Effector memory CD4-positive, alpha-beta T cell (primary cell): ENCODE data around the gene LTB4R.
A peak's percentile ranks its signal among the peaks of the same experiment; 100 is the strongest.

ENCODE experiments used
- DNase-seq, 3 donors: peaks; one replicate each; pipeline ENCODE4 v3.0.0-alpha.2; 2020
- H3K27ac ChIP-seq: 2 replicates; pipeline ENCODE4 v1.7.0; 2013; ENCODE audit warnings: mild to moderate bottlenecking, low read length, moderate library complexity; ENCODE audit not compliant: insufficient read depth, poor library complexity, severe bottlenecking
- H3K27me3 ChIP-seq: replicated peaks from 2 replicates; pipeline ENCODE4 v1.7.0; 2013; ENCODE audit warnings: mild to moderate bottlenecking, low read length; ENCODE audit not compliant: insufficient read depth, control insufficient read depth, poor library complexity, severe bottlenecking
- H3K36me3 ChIP-seq: 2 replicates; pipeline ENCODE4 v1.7.0; 2013; ENCODE audit warnings: mild to moderate bottlenecking, low read length, moderate library complexity; ENCODE audit not compliant: control insufficient read depth, insufficient read depth
- H3K4me1 ChIP-seq: 2 replicates; pipeline ENCODE4 v1.7.0; 2013; ENCODE audit warnings: low read length, mild to moderate bottlenecking; ENCODE audit not compliant: control insufficient read depth, insufficient read depth, poor library complexity, severe bottlenecking
- H3K4me3 ChIP-seq: 2 replicates; pipeline ENCODE4 v1.7.0; 2013; ENCODE audit warnings: low read length, low read depth, mild to moderate bottlenecking; ENCODE audit not compliant: insufficient read depth, poor library complexity, severe bottlenecking
- H3K9me3 ChIP-seq: 2 replicates; pipeline ENCODE4 v1.7.0; 2013; ENCODE audit warnings: mild to moderate bottlenecking, low read length, moderate library complexity; ENCODE audit not compliant: control insufficient read depth

LTB4R gene

DNA sequence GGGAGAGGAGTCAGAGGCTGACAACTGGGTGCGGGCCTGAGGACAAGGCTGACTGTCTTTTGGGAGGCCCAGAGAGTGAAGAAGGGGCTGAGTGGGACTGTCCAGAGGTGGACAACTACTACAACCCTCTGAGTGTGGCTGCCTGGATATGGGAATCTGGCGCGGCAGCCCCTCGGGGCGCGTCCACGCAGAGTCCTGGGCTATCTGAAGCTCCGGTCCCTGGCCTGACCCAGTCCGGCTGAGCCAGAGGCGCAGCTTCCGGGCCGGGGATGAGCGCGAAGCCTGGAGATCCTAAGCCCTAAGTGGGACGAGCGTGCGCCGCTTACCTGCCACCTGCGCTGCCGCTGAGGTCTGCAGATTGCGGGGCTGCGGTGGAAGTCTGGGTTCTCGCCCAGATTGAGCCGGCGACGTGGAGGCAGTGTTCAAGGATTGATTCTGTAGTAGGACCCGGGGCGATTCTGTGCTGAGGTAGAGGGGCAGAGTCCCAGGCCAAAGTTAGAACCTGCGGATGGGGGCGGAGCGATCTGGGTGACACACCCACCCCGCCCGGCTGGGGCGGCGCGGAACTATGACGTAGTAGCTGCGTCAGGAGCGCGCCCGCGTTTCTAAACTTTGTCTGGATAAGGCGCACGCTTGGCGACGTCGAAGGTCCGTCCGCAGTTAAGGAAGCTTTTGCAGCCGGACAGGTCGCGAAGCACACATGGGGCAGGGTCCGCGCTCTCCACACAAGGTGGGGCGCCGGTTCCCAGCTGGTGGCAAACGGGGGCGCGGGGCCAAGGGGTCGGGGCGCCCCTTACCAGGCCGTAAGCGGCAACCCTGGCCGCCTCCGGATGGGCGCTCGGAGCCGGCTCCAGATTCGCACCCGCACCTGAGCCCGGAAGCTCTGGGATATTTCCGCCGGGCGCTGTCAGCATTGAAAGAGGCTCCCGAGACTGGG, 11.8 kb upstream of the LTB4R start, which contains the start of the genes DHRS1 and NOP9:
TSS of gene DHRS1 (minus strand) at position 526 of the 937 bp plus-strand sequence. CDS start 674 bp downstream, outside the sequence.
TSS of gene NOP9 (plus strand) at position 596 of the 937 bp plus-strand sequence. CDS start at position 701, 105 bp downstream.
- Histone ChIP-seq H3K4me3 (peak within 1 kb of the TSS; percentile 69), H3K9me3 (no peaks in the 10 kb centered on the region), H3K36me3 (peaks cover 46% of the 10 kb centered on the region), H3K27me3 (no peaks in the 10 kb centered on the region), H3K27ac (peak within 1 kb of the TSS; percentile 86), H3K4me1 (peaks cover 24% of the 10 kb centered on the region)
- DNase-seq: peak; percentile 86 to 88 (median 87)

GRCh38 chr14:24300326-24300980, 10.8 kb upstream of the LTB4R start:
- Histone ChIP-seq H3K4me3 (peak overlapping the region; percentile 69), H3K27ac (peak overlapping the region; percentile 86), H3K9me3 (no peaks in the 10 kb centered on the region), H3K36me3 (peaks cover 49% of the 10 kb centered on the region), H3K27me3 (no peaks in the 10 kb centered on the region), H3K4me1 (peaks cover 24% of the 10 kb centered on the region)
- DNase-seq: no peak

DNA sequence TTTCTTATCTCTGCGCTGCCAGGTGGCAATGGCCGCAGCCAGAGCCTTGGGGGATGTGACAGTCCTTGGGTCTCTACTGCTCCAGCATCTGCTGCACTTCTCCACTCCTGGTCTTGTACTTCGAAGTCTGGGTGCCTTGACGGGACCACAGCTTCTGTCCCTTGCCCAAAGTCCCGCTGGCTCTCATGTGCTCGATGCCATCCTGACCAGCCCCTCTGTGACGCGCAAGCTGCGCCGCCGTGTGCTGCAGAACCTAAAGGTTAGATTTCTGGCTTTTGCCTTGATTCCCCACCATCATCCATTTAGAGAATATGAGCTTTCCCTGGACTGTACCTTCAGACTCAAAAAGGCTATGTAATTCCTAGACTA, 7.3 kb upstream of the LTB4R start:
- no peak overlapping the region for H3K27ac ChIP-seq
- H3K4me3 ChIP-seq: no peak overlapping the region
- H3K36me3 ChIP-seq: peaks cover 60% of the 10 kb centered on the region
- no peaks in the 10 kb centered on the region for H3K27me3 ChIP-seq
- no peaks in the 10 kb centered on the region for H3K9me3 ChIP-seq
- DNase-seq: no peak
- H3K4me1 ChIP-seq: peaks cover 16% of the 10 kb centered on the region

GRCh38 chr14:24307156-24307574, 4.1 kb upstream of the LTB4R start:
- no peaks in the 10 kb centered on the region for H3K27me3 ChIP-seq
- H3K36me3 ChIP-seq: peaks cover 55% of the 10 kb centered on the region
- peaks cover 29% of the 10 kb centered on the region for H3K4me1 ChIP-seq
- H3K4me3 ChIP-seq: no peak overlapping the region
- no peak overlapping the region for H3K27ac ChIP-seq
- DNase-seq: no peak
- H3K9me3 ChIP-seq: no peaks in the 10 kb centered on the region

GRCh38 chr14:24307575-24308341, 3.5 kb upstream of the LTB4R start, which contains the start of gene CIDEB:
Gene CIDEB, minus strand, starts transcription at chr14:24307977. Its CDS starts 119 bp downstream, at chr14:24307858.
- Histone ChIP-seq H3K27me3 (no peaks in the 10 kb centered on the region), H3K4me1 (peaks cover 35% of the 10 kb centered on the region), H3K36me3 (peaks cover 49% of the 10 kb centered on the region), H3K9me3 (no peaks in the 10 kb centered on the region), H3K27ac (peak within 1 kb of the TSS; percentile 25), H3K4me3 (no peak within 1 kb of the TSS)
- peak in 2 of 3 donors; percentile 31 to 52 for DNase-seq

DNA sequence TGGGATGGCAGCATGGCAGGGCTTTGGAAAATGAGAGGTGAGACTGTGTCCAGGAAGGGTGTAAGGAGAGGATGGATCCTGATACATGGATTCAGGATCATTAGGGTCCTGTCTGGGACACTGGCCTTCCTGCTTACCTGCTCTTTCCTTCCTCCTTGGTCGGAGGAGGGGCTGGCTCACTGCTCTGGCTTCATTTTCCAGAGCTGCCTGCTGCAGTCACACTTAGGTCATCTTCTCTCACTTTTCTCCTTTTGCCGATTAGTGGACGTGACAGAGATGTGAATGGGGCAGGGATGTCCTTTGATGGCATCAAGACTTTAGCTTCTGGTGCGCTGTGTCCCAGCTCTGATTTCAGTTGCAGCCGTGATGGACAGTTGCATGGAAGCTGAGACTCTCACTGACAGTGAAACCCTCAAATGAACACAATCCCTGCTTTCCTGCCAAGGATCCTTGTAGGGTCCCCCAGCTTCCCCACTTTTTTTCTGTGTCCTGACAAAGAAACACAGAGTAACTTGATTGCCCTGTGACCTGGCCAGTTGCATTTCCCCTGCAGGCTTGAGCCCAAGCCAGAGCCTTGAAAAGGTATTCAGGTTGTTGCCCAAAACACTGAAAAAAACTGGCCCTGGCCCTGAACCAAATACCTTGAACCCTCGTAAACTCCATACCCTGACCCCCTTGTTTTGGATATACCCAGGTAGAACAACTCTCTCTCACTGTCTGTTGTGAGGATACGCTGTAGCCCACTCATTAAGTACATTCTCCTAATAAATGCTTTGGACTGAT, 2.8 kb upstream of the LTB4R start:
- H3K4me3 ChIP-seq: no peak overlapping the region
- no peaks in the 10 kb centered on the region for H3K27me3 ChIP-seq
- peak overlapping the region; percentile 75 for H3K27ac ChIP-seq
- peaks cover 41% of the 10 kb centered on the region for H3K36me3 ChIP-seq
- no peaks in the 10 kb centered on the region for H3K9me3 ChIP-seq
- no peak for DNase-seq
- H3K4me1 ChIP-seq: peaks cover 41% of the 10 kb centered on the region

DNA sequence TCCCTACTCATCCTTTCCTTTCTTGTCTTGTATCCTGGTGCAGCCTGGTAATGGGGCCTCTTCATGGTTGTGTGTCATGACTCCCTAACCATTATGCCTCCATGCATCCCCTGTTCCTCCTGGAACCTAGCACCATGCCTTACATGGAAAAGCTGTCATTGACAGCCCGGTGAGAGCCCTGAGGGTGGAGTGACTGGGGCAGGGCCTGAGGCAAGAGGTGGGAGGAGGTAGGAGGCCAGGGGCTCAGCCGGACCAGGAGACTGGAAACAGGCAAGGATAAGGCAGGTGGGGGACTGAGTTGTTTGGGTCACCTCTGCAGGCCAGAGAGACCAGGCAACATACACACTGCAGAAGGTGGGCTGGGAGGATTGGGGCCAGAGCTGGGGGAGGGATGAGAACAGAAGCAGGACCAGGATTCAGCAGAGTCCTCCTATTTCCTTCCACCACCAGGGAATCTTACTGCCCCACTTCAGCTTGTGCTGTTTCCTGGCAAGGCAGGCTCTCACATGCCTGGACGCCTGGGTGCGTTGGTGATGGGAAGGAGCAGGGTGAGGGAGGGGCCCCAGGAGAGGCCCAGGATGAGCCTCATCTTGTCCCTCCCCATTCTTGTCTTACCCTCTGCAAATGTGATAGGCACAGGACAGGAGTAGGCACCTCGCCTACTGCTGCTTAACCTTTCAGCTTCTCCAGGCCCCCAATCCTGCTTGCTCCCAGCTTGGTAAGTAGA, 1.6 kb upstream of the LTB4R start, which contains the start of gene LTB4R2:
TSS of gene LTB4R2 (plus strand) at position 603 of the 727 bp plus-strand sequence. CDS start 525 bp downstream, outside the sequence.
- H3K4me3 ChIP-seq: peak within 1 kb of the TSS; percentile 47
- peak within 1 kb of the TSS; percentile 75 for H3K27ac ChIP-seq
- no peaks in the 10 kb centered on the region for H3K9me3 ChIP-seq
- peaks cover 30% of the 10 kb centered on the region for H3K36me3 ChIP-seq
- no peak for DNase-seq
- H3K4me1 ChIP-seq: peaks cover 53% of the 10 kb centered on the region
- no peaks in the 10 kb centered on the region for H3K27me3 ChIP-seq

- Histone ChIP-seq H3K27ac (peak overlapping the region; percentile 75), H3K27me3 (no peaks in the 10 kb centered on the region), H3K9me3 (no peaks in the 10 kb centered on the region), H3K4me1 (peaks cover 59% of the 10 kb centered on the region), H3K36me3 (peaks cover 24% of the 10 kb centered on the region), H3K4me3 (peak overlapping the region; percentile 47)
- DNase-seq: no peak
These were observed 1.0 kb upstream of the LTB4R start for GRCh38 chr14:24310265-24310645.
